Activated CD4-positive, CD25-positive, alpha-beta regulatory T cell treated with anti-CD3 and anti-CD28 coated beads, Interleukin-2, amount 50 U/mL, for 16 hours (primary cell): Measurements from ENCODE around the gene AOC1.
"Not testable (repeated sequence)": the region's sequence is repeated elsewhere in the genome, so short reads cannot be mapped to it uniquely, and the experiment has no call there.

Source experiments
- DNase-seq: peaks from one replicate; pipeline ENCODE4 v3.0.0-alpha.2; 2020; ENCODE audit warnings: low read depth, low spot score

Gene AOC1

GRCh38 chr7:150897502-150898474 lies 45.5 kb downstream of the AOC1 start:
- no peak for DNase-seq

GRCh38 chr7:150898475-150899011 lies 46.2 kb downstream of the AOC1 start:
- DNase-seq = peak; percentile 60

GRCh38 chr7:150900675-150901074 lies 48.4 kb downstream of the AOC1 start:
- DNase-seq = no peak

- no peak for DNase-seq
These were observed 49.1 kb downstream of the AOC1 start for GRCh38 chr7:150901160-150902035.

GRCh38 chr7:150902078-150903033 lies 50.0 kb downstream of the AOC1 start:
- no peak for DNase-seq

- no peak for DNase-seq
These were observed 51.3 kb downstream of the AOC1 start for GRCh38 chr7:150903606-150904005.

GRCh38 chr7:150904011-150904909 lies 51.9 kb downstream of the AOC1 start:
- DNase-seq = no peak

- DNase-seq = no peak
These were observed 55.9 kb downstream of the AOC1 start for GRCh38 chr7:150908173-150908572.

GRCh38 chr7:150909200-150909995 lies 57.1 kb downstream of the AOC1 start:
- no peak for DNase-seq

GRCh38 chr7:150910305-150910995 lies 58.1 kb downstream of the AOC1 start:
- DNase-seq = not testable (repeated sequence)

- DNase-seq = no peak
These were observed 58.7 kb downstream of the AOC1 start for GRCh38 chr7:150910996-150911422.
